ENCODE data around the gene AOC1. TPM values are rescaled to one million over a fixed set of nuclear protein-coding genes. Genes with fewer than 3 reads are reported as not detected.

Gene AOC1
- total and polyA plus RNA-seq, 10 of the 15 experiments (the other 5 are each of a cell fraction or from before 2014, with no cell fraction given): 0.07 TPM; not detected in 9

GRCh38 chr7:150900675-150901074, 48.4 kb downstream of the AOC1 start:
- ATAC-seq: no peak
- Histone ChIP-seq H3K27ac (ENCODE audit: control insufficient read depth, insufficient read depth) (no peak overlapping the region), H3K36me3 (ENCODE audit: control insufficient read depth in 2 of 2, insufficient read depth in 2 of 2, low read length in 1 of 2) (no peaks in the 10 kb centered on the region), H3K4me1 (ENCODE audit: control insufficient read depth, insufficient read depth, low read length) (peaks cover 16% of the 10 kb centered on the region), H2AFZ (ENCODE audit: control insufficient read depth, low read depth, low read length) (no peak overlapping the region), H4K20me1 (ENCODE audit: control insufficient read depth, insufficient read depth) (no peaks in the 10 kb centered on the region), H3K27me3 (replicated peaks in 1 of 2; ENCODE audit: control insufficient read depth in 2 of 2, insufficient read depth in 2 of 2, low read length in 1 of 2) (peaks cover 2 to 6% of the 10 kb centered on the region in 2 experiments; a peak in 2 of 4 replicates), H3K9ac (ENCODE audit: control insufficient read depth, insufficient read depth, low read length) (no peak overlapping the region), H3K9me3 (replicated peaks; ENCODE audit: control insufficient read depth, insufficient read depth, low read length) (no peaks in the 10 kb centered on the region), H3K79me2 (ENCODE audit: control insufficient read depth, insufficient read depth, low read length) (no peaks in the 10 kb centered on the region), H3K4me2 (ENCODE audit: control insufficient read depth, insufficient read depth) (no peak overlapping the region), H3K4me3 (no peak overlapping the region)
- FAIRE-seq: no peak
- ChIA-PET RAD21 (ENCODE audit: unreplicated experiment) (no interaction called here), CTCF (interaction anchor here (1.4 kb wide), 1 partner anchor 84 kb away, joined by 4 read pairs; no protein-coding TSS in a partner anchor), POLR2A (no interaction called here), SMC1A (ENCODE audit: uncharacterized antibody, unreplicated experiment) (no interaction called here)
- in situ Hi-C loops (cut with MboI): loop anchor here (5.0 kb wide), 1 partner anchor 87 kb away; no protein-coding TSS in a partner anchor
- BruUV-seq (replicated peaks): no TSS peak
- intact Hi-C loops (cut with micrococcal nuclease; ENCODE audit: unreplicated experiment): no loop called here
- DNase-seq (ENCODE audit: low read depth, low spot score): no peak
- TF ChIP-seq LARP7 (IDR thresholded peaks at IDR 0.05) (no peak), BACH1 (IDR thresholded peaks at IDR 0.05; ENCODE audit: borderline replicate concordance) (no peak), PML (IDR thresholded peaks at IDR 0.05; ENCODE audit: low read length) (no peak), TARDBP (IDR thresholded peaks at IDR 0.05; ENCODE audit: borderline replicate concordance) (no peak), DPF2 (IDR thresholded peaks at IDR 0.05) (no peak), POLR2AphosphoS2 (IDR thresholded peaks at IDR 0.05; ENCODE audit: low read depth, low read length) (no peak), PAX8 (IDR thresholded peaks at IDR 0.05) (no peak)
- TF ChIP-seq, protein P1, sequence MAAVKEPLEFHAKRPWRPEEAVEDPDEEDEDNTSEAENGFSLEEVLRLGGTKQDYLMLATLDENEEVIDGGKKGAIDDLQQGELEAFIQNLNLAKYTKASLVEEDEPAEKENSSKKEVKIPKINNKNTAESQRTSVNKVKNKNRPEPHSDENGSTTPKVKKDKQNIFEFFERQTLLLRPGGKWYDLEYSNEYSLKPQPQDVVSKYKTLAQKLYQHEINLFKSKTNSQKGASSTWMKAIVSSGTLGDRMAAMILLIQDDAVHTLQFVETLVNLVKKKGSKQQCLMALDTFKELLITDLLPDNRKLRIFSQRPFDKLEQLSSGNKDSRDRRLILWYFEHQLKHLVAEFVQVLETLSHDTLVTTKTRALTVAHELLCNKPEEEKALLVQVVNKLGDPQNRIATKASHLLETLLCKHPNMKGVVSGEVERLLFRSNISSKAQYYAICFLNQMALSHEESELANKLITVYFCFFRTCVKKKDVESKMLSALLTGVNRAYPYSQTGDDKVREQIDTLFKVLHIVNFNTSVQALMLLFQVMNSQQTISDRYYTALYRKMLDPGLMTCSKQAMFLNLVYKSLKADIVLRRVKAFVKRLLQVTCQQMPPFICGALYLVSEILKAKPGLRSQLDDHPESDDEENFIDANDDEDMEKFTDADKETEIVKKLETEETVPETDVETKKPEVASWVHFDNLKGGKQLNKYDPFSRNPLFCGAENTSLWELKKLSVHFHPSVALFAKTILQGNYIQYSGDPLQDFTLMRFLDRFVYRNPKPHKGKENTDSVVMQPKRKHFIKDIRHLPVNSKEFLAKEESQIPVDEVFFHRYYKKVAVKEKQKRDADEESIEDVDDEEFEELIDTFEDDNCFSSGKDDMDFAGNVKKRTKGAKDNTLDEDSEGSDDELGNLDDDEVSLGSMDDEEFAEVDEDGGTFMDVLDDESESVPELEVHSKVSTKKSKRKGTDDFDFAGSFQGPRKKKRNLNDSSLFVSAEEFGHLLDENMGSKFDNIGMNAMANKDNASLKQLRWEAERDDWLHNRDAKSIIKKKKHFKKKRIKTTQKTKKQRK (IDR thresholded peaks at IDR 0.05; ENCODE audit: low read depth, low read length): no peak
- TF ChIP-seq, protein P2, sequence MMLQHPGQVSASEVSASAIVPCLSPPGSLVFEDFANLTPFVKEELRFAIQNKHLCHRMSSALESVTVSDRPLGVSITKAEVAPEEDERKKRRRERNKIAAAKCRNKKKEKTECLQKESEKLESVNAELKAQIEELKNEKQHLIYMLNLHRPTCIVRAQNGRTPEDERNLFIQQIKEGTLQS (IDR thresholded peaks at IDR 0.05; ENCODE audit: borderline replicate concordance, extremely low read depth, low read depth, low read length): no peak
- TF ChIP-seq, protein P3, sequence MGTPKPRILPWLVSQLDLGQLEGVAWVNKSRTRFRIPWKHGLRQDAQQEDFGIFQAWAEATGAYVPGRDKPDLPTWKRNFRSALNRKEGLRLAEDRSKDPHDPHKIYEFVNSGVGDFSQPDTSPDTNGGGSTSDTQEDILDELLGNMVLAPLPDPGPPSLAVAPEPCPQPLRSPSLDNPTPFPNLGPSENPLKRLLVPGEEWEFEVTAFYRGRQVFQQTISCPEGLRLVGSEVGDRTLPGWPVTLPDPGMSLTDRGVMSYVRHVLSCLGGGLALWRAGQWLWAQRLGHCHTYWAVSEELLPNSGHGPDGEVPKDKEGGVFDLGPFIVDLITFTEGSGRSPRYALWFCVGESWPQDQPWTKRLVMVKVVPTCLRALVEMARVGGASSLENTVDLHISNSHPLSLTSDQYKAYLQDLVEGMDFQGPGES (IDR thresholded peaks at IDR 0.05): no peak
- WGBS (ENCODE audit: insufficient coverage, insufficient replicate concordance, low lambda C conversion rate, missing lambda C conversion rate): 50% methylated on average over 8 of the region's 8 CpGs

All from GM12878 (cell line).